Keratinocyte (primary cell): ENCODE data around the gene ABCC11.

Experiments
- CTCF ChIP-seq, 3 experiments: IDR thresholded peaks in 1 of 3; conservative IDR thresholded peaks in 1 of 3; optimal IDR thresholded peaks in 1 of 3; 2 replicates in 2 of 3; 3 replicates in 1 of 3; pipeline versions ENCODE3 to v1.5.1; 2011; ENCODE audit warnings: low read length in 3 of 3, mild to moderate bottlenecking in 3 of 3, moderate library complexity in 2 of 3, control low read depth in 1 of 3, inconsistent platforms in 1 of 3; ENCODE audit not compliant: insufficient read depth in 2 of 3; ENCODE audit errors: extremely low read depth in 1 of 3
- EZH2 ChIP-seq: IDR thresholded peaks from one replicate; pipeline ENCODE4 v1.6.1; 2012; ENCODE audit warnings: inconsistent platforms, mild to moderate bottlenecking, low read length, moderate library complexity

DNA sequence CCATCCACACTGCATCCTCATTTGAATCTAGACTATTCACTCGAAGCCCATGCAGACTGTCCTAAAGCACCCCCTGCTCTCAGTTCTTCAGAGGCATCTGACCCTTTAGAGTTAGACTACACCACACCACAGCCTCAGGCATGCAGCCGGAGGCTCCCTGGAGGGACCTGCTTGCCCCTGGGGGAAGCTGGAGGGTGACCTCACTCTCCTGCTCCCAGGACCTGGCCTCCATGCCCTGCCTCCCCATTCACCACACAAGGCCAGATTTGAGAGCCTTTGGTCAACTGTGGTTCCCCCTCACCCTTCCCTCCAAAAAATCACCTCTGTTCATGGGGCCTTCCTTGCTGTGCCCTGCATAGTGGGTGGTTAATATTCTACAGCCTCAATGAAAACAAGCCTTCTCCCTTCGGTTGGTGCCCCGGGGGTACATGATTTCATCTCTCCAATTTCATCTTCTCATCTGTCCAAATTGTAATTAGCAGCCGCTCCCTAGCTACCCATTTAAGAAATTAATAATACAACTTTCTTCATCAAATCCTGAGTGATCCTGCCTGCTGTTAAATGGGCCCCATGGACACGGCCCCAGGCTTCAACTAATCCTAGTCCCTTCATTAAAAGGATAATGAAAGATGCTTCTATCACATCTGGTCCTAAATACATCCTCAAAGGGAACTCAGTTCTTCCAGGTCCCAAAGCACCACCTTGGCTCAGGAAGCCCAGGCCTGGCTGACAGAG is 116.0 kb downstream of the ABCC11 start:
- TF ChIP-seq CTCF (optimal IDR thresholded peaks at IDR 0.05 in 1 of 3, IDR thresholded peaks at IDR 0.05 in 1 of 3, conservative IDR thresholded peaks at IDR 0.05 in 1 of 3; ENCODE audit: extremely low read depth in 1 of 3, insufficient read depth in 2 of 3, low read length in 3 of 3) (no peak), EZH2 (no peak)
